ENCODE data around the gene WDR83. TPM values are rescaled to one million over a fixed set of nuclear protein-coding genes. Genes with fewer than 3 reads are reported as not detected.

Gene WDR83
- total RNA-seq, 1 experiment from 2014 or later, result 19.4 TPM

DNA sequence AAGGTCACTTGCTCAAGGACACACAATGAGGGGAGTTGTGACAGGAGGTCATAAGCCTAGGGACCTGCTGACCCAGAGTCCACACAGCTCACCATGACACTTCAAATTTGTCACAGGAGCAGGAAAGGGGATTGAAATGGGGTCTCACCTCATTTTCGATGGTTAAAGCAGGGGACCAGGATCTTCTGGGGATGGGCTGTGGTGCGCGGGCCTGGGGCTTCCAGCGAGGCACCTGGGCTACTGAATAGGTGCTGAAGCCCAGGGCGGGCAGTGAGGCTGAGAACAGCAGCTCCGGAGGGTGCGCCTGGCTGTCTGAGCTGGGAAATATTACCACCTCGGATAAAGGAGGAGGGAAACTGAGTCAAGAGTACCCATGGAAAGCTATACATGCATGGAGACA lies 11.1 kb upstream of the WDR83 start:
- Histone ChIP-seq H3K9me3 (ENCODE audit: low read depth, low read length, poor library complexity, severe bottlenecking) (no peaks in the 10 kb centered on the region), H3K4me1 (ENCODE audit: insufficient read depth, low read length, poor library complexity, severe bottlenecking) (no peaks in the 10 kb centered on the region), H3K27ac (ENCODE audit: low read depth, low read length, poor library complexity, severe bottlenecking) (no peak overlapping the region), H3K36me3 (ENCODE audit: insufficient read depth, low read length, poor library complexity, severe bottlenecking) (peaks cover 7% of the 10 kb centered on the region), H3K27me3 (replicated peaks; ENCODE audit: insufficient read depth, low read depth, low read length, poor library complexity) (no peaks in the 10 kb centered on the region), H3K4me3 (ENCODE audit: low read depth, low read length, poor library complexity, severe bottlenecking) (no peak overlapping the region)
- POLR2A ChIA-PET (ENCODE audit: low non-redundant PET), result no interaction called here
- intact Hi-C loops (cut with micrococcal nuclease; ENCODE audit: unreplicated experiment), result no loop called here
- no peak for DNase-seq (ENCODE audit: low spot score)
- CTCF ChIA-PET, result interaction anchor here (0.6 kb wide), 1 partner anchor 19 kb away, joined by 3 read pairs; no protein-coding TSS in a partner anchor
- BruUV-seq (replicated peaks), result no TSS peak
- TF ChIP-seq, protein P1, sequence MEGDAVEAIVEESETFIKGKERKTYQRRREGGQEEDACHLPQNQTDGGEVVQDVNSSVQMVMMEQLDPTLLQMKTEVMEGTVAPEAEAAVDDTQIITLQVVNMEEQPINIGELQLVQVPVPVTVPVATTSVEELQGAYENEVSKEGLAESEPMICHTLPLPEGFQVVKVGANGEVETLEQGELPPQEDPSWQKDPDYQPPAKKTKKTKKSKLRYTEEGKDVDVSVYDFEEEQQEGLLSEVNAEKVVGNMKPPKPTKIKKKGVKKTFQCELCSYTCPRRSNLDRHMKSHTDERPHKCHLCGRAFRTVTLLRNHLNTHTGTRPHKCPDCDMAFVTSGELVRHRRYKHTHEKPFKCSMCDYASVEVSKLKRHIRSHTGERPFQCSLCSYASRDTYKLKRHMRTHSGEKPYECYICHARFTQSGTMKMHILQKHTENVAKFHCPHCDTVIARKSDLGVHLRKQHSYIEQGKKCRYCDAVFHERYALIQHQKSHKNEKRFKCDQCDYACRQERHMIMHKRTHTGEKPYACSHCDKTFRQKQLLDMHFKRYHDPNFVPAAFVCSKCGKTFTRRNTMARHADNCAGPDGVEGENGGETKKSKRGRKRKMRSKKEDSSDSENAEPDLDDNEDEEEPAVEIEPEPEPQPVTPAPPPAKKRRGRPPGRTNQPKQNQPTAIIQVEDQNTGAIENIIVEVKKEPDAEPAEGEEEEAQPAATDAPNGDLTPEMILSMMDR (conservative IDR thresholded peaks at IDR 0.05; ENCODE audit: low read depth, low read length), result no peak
- TF ChIP-seq EZH2 (IDR thresholded peaks at IDR 0.05; ENCODE audit: borderline replicate concordance, low read depth, low read length, poor library complexity, severe bottlenecking), result no peak

DNA sequence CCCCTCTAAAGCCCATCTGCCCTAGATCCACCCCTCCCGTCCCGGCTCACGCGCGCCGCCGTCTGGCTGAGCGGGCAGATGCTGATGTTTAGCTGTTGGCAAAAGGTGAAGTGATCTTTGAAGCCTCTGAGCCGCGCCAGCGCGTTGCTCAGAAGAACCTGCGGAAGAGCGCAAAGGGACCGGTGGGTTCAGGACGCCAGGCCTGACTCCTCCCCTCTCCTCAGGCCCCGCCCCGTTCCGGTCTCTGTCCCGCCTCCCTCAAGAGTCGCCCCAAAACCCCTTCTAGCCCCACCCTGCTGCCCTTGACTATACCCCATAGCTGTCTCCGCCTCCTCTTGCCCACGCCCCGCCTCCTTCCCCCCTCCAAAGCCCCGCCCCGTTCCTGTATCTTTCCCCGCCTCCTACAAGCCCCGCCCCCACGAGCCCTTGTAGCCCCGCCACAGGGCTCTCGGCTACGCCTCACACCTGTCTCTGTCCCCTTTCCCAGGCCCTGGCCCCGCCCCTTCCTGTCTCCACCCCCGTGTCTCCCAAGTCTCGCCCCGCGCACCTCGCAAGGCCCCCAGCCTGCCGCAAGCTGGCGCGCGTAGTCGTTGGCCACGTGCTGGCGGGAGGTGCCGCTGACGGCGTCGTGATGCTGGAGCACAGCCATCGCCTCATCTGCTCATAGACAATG lies 9.6 kb upstream of the WDR83 start:
- BruUV-seq (replicated peaks), result no TSS peak
- ChIA-PET POLR2A (ENCODE audit: low non-redundant PET) (no interaction called here), CTCF (no interaction called here)

DNA sequence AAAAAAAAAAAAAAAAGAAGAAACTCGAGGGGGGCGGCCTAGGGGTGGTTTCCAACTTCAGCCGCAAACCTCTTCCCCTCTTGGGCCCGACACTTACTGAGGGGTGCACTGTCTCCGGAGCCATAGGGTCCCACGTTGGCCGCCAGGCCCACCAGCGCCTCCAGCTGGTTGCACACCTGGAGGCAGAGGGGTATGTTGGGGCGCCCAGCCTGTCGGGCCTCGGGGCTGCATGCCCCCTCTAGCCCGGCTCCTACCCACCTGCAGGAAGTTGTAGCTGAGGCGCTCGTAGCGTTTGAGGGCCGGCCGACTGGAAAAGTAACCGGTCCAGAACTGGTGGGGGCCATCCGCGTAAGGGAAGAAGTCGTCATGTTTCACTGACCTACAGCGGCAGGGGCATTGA lies 8.6 kb upstream of the WDR83 start:
- intact Hi-C loops (cut with micrococcal nuclease; ENCODE audit: unreplicated experiment), result no loop called here
- Histone ChIP-seq H3K9me3 (ENCODE audit: low read depth, low read length, poor library complexity, severe bottlenecking) (no peaks in the 10 kb centered on the region), H3K27ac (ENCODE audit: low read depth, low read length, poor library complexity, severe bottlenecking) (no peak overlapping the region), H3K36me3 (ENCODE audit: insufficient read depth, low read length, poor library complexity, severe bottlenecking) (peaks cover 11% of the 10 kb centered on the region), H3K4me1 (ENCODE audit: insufficient read depth, low read length, poor library complexity, severe bottlenecking) (no peaks in the 10 kb centered on the region), H3K27me3 (replicated peaks; ENCODE audit: insufficient read depth, low read depth, low read length, poor library complexity) (no peaks in the 10 kb centered on the region), H3K4me3 (ENCODE audit: low read depth, low read length, poor library complexity, severe bottlenecking) (no peak overlapping the region)
- BruUV-seq (replicated peaks), result no TSS peak
- CTCF ChIA-PET, result no interaction called here
- POLR2A ChIA-PET (ENCODE audit: low non-redundant PET), result no interaction called here
- DNase-seq (ENCODE audit: low spot score), result no peak
- no peak for TF ChIP-seq EZH2 (IDR thresholded peaks at IDR 0.05; ENCODE audit: borderline replicate concordance, low read depth, low read length, poor library complexity, severe bottlenecking)
- TF ChIP-seq, protein P1 (conservative IDR thresholded peaks at IDR 0.05; ENCODE audit: low read depth, low read length), result no peak

More for the DNA sequence above, 9.6 kb upstream of the WDR83 start:
- H3K27ac ChIP-seq (ENCODE audit: low read depth, low read length, poor library complexity, severe bottlenecking), result no peak overlapping the region
- H3K4me3 ChIP-seq (ENCODE audit: low read depth, low read length, poor library complexity, severe bottlenecking), result no peak overlapping the region
- no peaks in the 10 kb centered on the region for H3K27me3 ChIP-seq (replicated peaks; ENCODE audit: insufficient read depth, low read depth, low read length, poor library complexity)
- intact Hi-C loops (cut with micrococcal nuclease; ENCODE audit: unreplicated experiment), result no loop called here
- TF ChIP-seq, protein P1 (conservative IDR thresholded peaks at IDR 0.05; ENCODE audit: low read depth, low read length), result no peak
- TF ChIP-seq EZH2 (IDR thresholded peaks at IDR 0.05; ENCODE audit: borderline replicate concordance, low read depth, low read length, poor library complexity, severe bottlenecking), result no peak
- no peaks in the 10 kb centered on the region for H3K9me3 ChIP-seq (ENCODE audit: low read depth, low read length, poor library complexity, severe bottlenecking)
- H3K36me3 ChIP-seq (ENCODE audit: insufficient read depth, low read length, poor library complexity, severe bottlenecking), result peaks cover 11% of the 10 kb centered on the region
- no peaks in the 10 kb centered on the region for H3K4me1 ChIP-seq (ENCODE audit: insufficient read depth, low read length, poor library complexity, severe bottlenecking)
- no peak for DNase-seq (ENCODE audit: low spot score)

All from A673 (cell line).